Measurements from ENCODE around the gene SLC26A11. TPM values are rescaled to one million over a fixed set of nuclear protein-coding genes. Genes with fewer than 3 reads are reported as not detected.

The SLC26A11 gene
- total and polyA plus RNA-seq, 2 experiments from 2014 or later, result 11.4 to 13.9 TPM

DNA sequence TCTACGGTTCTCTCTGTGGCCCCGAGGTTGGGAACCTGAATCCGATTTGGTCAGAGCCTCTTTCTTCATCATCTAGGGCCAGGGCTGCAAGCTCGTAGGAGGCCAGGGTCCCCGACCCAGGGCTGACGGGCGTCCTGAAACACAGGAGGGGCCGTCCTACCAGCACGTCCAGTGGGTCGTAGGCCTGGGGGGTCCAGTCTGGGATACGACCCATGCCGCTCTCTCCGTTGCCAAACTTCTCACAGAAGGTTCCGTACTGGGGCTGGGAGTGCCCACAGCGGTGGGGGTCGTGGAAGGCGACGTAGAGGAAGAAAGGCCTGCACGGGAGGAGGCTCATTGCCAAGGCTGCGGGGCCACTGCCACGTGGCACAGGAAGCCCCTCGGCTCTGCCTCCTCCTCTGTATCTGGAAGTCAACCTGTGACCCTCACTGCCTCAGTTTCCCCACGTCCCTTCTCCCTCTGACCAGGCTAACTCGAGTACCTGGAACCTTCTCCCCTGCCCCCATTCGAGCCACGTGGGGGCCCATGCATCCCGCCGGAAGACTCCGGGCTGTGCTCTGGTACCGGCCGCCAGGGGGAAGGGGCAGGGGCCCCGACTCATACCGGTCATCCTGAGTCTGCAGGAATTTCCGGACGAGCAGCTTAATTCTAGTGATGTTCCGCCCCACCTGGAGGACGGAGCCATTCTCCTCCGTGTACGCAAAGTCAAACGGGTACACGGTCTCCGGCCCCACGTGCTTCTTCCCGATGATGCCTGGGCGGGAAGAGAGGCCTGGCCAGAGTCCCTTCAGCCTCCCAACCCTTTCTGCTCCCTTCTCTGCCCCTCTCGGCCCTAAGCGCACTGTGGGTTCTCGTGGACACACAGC lies 6.0 kb upstream of the SLC26A11 start:
- no peak overlapping the region for H3K4me3 ChIP-seq
- no peak overlapping the region for H2AFZ ChIP-seq
- peaks cover 16% of the 10 kb centered on the region for H3K79me2 ChIP-seq (ENCODE audit: insufficient read depth)
- TF ChIP-seq EZH2phosphoT487 (IDR thresholded peaks at IDR 0.05; ENCODE audit: insufficient read depth, low read depth), result no peak
- DNase-seq, result no peak
- no peak overlapping the region for H3K27ac ChIP-seq
- no peaks in the 10 kb centered on the region; the same call in 1 of the 2 replicates for H3K36me3 ChIP-seq (ENCODE audit: low read depth)
- H4K20me1 ChIP-seq (ENCODE audit: insufficient read depth), result no peaks in the 10 kb centered on the region
- H3F3A ChIP-seq (ENCODE audit: insufficient read depth), result no peaks in the 10 kb centered on the region
- no peaks in the 10 kb centered on the region for H3K9me2 ChIP-seq (ENCODE audit: insufficient read depth)
- 93 to 95% methylated on average over 39 to 48 of the region's 48 CpGs for WGBS, 2 experiments (ENCODE audit: low coverage in 1 of 2, low lambda C conversion rate in 2 of 2, missing lambda C conversion rate in 2 of 2)
- H3K9me3 ChIP-seq (ENCODE audit: low read depth), result no peaks in the 10 kb centered on the region
- no peak overlapping the region for H3K9ac ChIP-seq
- no peaks in the 10 kb centered on the region for H3K27me3 ChIP-seq (replicated peaks; ENCODE audit: insufficient read depth)
- in situ Hi-C loops (cut with MboI), result no loop called here
- H3K4me1 ChIP-seq (ENCODE audit: insufficient read depth), result peaks cover 3% of the 10 kb centered on the region; the same call in 1 of the 2 replicates
- no peak overlapping the region for H3K4me2 ChIP-seq (ENCODE audit: unreplicated experiment)

DNA sequence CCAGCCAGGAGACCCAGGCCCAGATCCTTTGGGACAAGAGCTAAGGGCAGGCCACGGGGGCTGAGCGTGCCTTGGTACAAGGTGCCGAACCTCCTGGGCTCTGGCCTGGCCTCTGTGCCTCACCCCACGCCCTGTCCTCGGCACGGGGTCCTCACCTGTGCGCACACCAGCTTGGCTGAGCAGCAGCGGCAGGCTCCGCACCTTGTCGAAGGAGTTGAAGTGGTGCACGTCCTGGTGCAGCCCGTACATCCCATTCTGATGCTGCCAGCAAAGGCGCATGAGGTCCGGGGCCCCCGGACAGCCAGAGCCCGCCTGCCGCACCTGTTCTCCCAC lies 5.4 kb upstream of the SLC26A11 start:
- WGBS, 2 experiments (ENCODE audit: low coverage in 1 of 2, low lambda C conversion rate in 2 of 2, missing lambda C conversion rate in 2 of 2), result 95 to 100% methylated on average over 8 to 17 of the region's 17 CpGs
- H3K36me3 ChIP-seq (ENCODE audit: low read depth), result no peaks in the 10 kb centered on the region; the same call in 1 of the 2 replicates

DNA sequence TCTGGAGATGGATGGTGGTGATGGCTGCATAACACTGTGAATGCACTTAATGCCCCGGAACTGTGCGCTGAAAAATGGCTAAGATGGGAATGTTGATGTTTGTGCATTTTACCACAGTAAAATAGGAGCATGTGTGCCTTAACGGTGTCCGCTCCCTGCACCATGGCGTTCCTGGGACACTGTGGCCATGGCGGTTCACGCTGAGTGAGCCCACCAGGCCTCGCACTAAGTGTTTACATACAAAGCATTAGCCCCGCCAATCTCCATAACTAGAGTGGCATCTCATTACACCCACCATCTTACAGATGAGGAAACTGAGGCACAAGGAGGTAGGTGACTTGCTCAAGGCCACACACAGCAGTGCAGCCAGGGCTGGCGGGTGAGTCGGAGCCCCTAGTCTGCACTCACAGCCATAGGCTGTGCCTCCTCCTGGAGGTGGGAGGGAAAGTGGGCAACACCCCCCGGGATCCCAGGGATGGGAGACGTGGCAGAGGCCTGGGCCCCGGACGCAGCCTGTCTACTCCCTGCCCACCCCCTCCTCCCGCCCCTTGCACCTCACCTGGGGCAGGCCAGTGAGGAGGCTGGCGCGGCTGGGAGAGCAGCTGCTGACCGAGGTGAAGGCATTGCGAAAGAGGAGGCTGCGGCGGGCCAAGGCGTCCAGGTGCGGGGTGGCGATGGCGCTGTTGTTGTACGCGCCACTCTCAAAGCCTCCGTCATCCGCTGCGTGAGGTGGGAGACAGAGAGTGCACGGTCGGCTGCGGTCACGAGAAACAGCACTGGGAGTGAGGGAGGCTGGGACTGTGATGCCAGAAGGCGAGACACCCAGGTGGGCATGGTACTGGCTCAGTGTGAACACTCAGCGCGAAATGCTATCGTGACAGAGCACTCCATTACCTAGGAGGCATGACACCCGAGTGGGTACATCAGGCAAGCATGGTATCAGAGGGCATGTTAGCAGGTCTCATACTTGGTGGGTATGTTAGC lies 3.5 kb upstream of the SLC26A11 start:
- no peak overlapping the region for H3K4me2 ChIP-seq (ENCODE audit: unreplicated experiment)
- in situ Hi-C loops (cut with MboI), result no loop called here
- H3K9ac ChIP-seq, result no peak overlapping the region
- no peaks in the 10 kb centered on the region for H3K27me3 ChIP-seq (replicated peaks; ENCODE audit: insufficient read depth)
- no peak for DNase-seq
- peaks cover 4% of the 10 kb centered on the region; the same call in 1 of the 2 replicates for H3K4me1 ChIP-seq (ENCODE audit: insufficient read depth)
- H2AFZ ChIP-seq, result no peak overlapping the region
- no peaks in the 10 kb centered on the region; the same call in 1 of the 2 replicates for H3K36me3 ChIP-seq (ENCODE audit: low read depth)
- no peaks in the 10 kb centered on the region for H3F3A ChIP-seq (ENCODE audit: insufficient read depth)
- H3K9me3 ChIP-seq (ENCODE audit: low read depth), result no peaks in the 10 kb centered on the region
- H3K79me2 ChIP-seq (ENCODE audit: insufficient read depth), result peaks cover 22% of the 10 kb centered on the region
- H4K20me1 ChIP-seq (ENCODE audit: insufficient read depth), result no peaks in the 10 kb centered on the region
- TF ChIP-seq EZH2 (IDR thresholded peaks at IDR 0.05; ENCODE audit: insufficient read depth, poor library complexity, severe bottlenecking), result no peak
- 97 to 98% methylated on average over 35 to 40 of the region's 40 CpGs for WGBS, 2 experiments (ENCODE audit: low coverage in 1 of 2, low lambda C conversion rate in 2 of 2, missing lambda C conversion rate in 2 of 2)
- no peaks in the 10 kb centered on the region for H3K9me2 ChIP-seq (ENCODE audit: insufficient read depth)
- H3K4me3 ChIP-seq, result no peak overlapping the region
- H3K27ac ChIP-seq, result no peak overlapping the region

More for the DNA sequence above, 5.4 kb upstream of the SLC26A11 start:
- H3K9me3 ChIP-seq (ENCODE audit: low read depth), result no peaks in the 10 kb centered on the region
- H3K79me2 ChIP-seq (ENCODE audit: insufficient read depth), result peaks cover 19% of the 10 kb centered on the region
- in situ Hi-C loops (cut with MboI), result no loop called here
- no peak overlapping the region for H3K27ac ChIP-seq
- no peak overlapping the region for H3K4me2 ChIP-seq (ENCODE audit: unreplicated experiment)
- no peak overlapping the region for H3K9ac ChIP-seq
- no peaks in the 10 kb centered on the region for H3K27me3 ChIP-seq (replicated peaks; ENCODE audit: insufficient read depth)
- DNase-seq, result no peak
- no peak overlapping the region for H3K4me3 ChIP-seq
- no peaks in the 10 kb centered on the region for H3F3A ChIP-seq (ENCODE audit: insufficient read depth)
- no peaks in the 10 kb centered on the region for H4K20me1 ChIP-seq (ENCODE audit: insufficient read depth)
- H3K9me2 ChIP-seq (ENCODE audit: insufficient read depth), result no peaks in the 10 kb centered on the region
- no peak overlapping the region for H2AFZ ChIP-seq
- TF ChIP-seq EZH2phosphoT487 (IDR thresholded peaks at IDR 0.05; ENCODE audit: insufficient read depth, low read depth), result no peak
- no peak for TF ChIP-seq EZH2 (IDR thresholded peaks at IDR 0.05; ENCODE audit: insufficient read depth, poor library complexity, severe bottlenecking)
- peaks cover 4% of the 10 kb centered on the region; the same call in 1 of the 2 replicates for H3K4me1 ChIP-seq (ENCODE audit: insufficient read depth)

DNA sequence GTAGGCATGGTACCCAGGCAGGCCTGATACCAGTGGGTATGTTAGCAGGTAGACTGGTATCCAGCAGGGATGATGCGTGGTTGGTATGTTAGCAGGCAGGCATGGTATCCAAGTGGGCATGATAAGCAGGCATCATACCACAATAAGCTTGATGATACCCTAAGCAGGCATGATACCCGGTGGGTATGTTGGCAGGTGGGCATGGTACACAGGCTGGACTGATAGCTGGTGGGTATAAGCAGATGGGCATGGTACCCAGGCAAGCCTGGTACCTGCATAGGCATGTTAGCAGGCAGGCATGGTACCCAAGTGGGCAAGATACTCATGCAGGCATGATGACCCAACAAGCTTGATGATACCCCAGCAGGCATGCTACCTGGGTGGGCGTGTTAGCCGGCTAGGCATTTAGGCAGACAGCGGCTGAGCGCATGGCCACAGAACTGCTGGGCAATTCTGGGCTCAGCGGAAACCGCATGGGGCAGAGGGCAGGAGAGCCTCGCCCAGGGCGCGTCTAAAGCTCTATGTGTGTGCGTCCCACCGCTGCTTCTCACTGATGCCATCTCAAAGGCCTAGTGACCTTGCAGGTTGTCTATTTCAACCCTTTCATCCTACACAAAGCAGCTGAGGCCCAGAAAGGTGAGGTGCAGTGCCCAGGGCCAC lies 2.4 kb upstream of the SLC26A11 start:
- no peak for TF ChIP-seq EZH2 (IDR thresholded peaks at IDR 0.05; ENCODE audit: insufficient read depth, poor library complexity, severe bottlenecking)
- TF ChIP-seq EZH2phosphoT487 (IDR thresholded peaks at IDR 0.05; ENCODE audit: insufficient read depth, low read depth), result no peak
- H3K9me3 ChIP-seq (ENCODE audit: low read depth), result no peaks in the 10 kb centered on the region
- no peak overlapping the region for H3K4me2 ChIP-seq (ENCODE audit: unreplicated experiment)
- H4K20me1 ChIP-seq (ENCODE audit: insufficient read depth), result no peaks in the 10 kb centered on the region
- no peak overlapping the region for H3K9ac ChIP-seq
- H3K9me2 ChIP-seq (ENCODE audit: insufficient read depth), result no peaks in the 10 kb centered on the region
- H3K27ac ChIP-seq, result no peak overlapping the region
- H3K27me3 ChIP-seq (replicated peaks; ENCODE audit: insufficient read depth), result no peaks in the 10 kb centered on the region
- H3F3A ChIP-seq (ENCODE audit: insufficient read depth), result no peaks in the 10 kb centered on the region
- no peaks in the 10 kb centered on the region; the same call in 1 of the 2 replicates for H3K36me3 ChIP-seq (ENCODE audit: low read depth)
- H3K79me2 ChIP-seq (ENCODE audit: insufficient read depth), result peaks cover 22% of the 10 kb centered on the region
- H3K4me3 ChIP-seq, result no peak overlapping the region
- in situ Hi-C loops (cut with MboI), result no loop called here
- H3K4me1 ChIP-seq (ENCODE audit: insufficient read depth), result peaks cover 4% of the 10 kb centered on the region; the same call in 1 of the 2 replicates
- WGBS, 2 experiments (ENCODE audit: low coverage in 1 of 2, low lambda C conversion rate in 2 of 2, missing lambda C conversion rate in 2 of 2), result 98 to 100% methylated on average over 13 of the region's 13 CpGs
- H2AFZ ChIP-seq, result no peak overlapping the region
- DNase-seq, result no peak
